ENCODE data around the gene NMNAT2.
A peak's percentile ranks its signal among the peaks of the same experiment; 100 is the strongest.

Gene NMNAT2

DNA sequence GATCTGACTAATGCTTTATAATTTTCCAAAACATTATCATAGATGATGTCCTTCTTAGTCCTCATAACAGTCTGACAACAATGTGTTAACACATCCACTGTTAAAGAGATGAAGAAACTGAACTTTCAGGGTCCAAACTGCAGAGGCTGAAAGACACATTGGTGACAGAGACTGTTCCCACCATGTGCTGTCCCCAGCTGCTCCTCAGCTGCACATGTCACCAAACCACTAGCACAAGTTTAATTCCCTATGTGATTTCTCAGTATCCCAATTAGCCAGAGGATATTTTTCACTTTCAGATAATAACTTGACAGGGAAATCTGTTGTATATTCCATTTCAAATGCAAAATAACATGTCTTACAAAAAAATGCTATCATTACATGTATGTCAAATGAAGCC is 207.5 kb downstream of the NMNAT2 start:
- DNase-seq (ENCODE audit: low read depth), result no peak

DNA sequence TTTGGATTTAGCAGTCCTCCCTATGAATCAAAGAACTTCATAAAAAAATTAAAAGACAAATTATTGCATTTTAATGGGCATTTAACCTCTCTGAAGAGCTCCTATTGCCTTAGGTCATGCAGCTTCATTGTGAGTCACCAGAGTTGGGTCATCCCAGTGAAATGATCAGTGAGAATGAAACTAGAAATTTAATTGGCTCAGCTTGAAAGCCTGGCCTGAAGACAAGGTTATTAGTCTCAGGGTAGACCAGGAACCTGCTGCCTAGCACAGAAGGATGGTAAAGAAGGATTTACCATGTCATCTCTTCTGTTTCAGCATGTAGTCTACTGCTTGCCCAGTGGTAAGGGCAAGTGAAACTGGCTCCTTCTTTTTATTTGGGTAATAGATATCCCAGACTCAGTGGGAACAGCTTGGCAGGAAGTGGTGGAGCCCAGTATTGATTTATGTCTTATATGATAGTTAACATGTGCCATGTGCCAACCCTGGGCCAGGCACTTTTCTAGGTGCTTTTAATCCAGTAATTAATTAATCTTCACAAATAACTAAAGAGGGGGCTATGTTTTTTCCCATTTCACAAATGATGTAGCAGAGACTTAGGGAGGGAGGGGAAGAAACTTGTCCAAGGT is 208.5 kb downstream of the NMNAT2 start:
- peak; percentile 92 for DNase-seq (ENCODE audit: low read depth)

DNA sequence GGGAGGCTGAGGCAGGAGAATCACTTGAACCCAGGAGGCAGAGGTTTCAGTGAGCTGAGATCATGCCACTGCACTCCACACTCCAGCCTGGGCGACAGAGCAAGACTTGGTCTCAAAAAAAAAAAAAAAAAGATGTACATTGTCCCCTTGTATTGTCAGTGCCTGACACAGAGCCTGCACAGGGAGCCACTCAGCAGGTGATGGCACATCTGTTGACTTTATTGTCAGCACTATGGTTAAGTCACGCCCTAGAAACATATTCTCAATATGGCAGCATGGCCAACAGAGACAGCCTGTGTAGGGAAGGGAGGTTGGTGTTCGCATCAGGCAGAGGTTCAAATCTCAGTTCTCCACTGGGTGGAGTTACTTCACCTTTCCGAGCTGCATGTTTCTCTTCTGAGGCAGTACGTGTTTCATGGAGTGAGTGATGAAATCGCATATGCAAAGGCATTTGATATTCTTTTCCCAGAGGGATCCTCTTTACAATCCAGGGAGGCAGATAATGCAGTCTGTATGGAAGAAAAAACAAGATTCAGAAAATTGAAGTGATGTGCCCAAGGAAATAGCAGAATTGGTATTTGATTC is 211.6 kb downstream of the NMNAT2 start:
- DNase-seq (ENCODE audit: low read depth), result peak; percentile 60

DNA sequence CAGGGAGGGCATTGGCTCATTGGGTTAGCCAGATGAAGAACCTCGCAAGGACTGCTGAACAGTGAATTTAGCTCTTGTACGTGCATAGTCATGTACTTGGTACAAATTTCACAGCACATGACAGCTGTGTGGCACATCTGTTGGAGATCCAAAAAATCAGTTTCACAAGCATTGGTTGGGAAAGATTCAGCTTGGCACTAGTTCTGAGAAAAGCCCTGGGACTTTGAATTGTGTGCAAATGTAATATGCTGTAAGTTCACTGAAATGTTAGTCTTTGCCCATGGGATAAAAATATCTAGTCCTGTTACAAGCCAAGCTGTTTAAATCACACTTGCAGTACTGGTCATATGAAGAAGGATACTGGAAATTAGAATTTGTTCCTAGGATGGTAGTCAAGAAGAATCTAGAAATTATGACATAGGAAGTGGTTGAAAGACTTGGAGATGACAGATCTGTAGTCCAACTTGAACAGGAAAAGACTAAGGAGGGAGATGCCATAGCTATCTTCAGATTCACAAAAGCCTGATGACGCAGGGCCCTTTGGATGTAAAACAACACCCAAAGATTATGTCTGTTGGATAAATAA is 212.9 kb downstream of the NMNAT2 start:
- DNase-seq (ENCODE audit: low read depth), result peak; percentile 57

DNA sequence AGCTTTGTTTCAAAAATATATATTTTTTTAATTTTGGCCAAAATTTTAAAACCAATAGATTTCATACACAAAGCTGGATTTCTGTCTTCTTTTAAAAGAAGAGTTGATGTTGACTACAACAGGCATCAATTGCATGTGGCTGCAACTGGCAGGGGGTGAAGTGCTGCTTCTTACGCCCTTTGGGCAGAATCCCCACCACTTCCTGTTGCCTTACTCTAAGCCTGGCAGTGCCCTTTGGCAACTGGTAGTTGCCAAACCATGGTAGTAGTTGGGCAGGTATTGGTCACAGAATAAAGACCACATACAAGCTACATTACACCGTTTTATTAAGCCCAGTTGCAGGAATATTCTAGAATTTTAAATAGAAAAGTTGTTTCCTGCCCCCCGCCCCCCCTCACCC is 215.1 kb downstream of the NMNAT2 start:
- DNase-seq (ENCODE audit: low read depth), result no peak

DNA sequence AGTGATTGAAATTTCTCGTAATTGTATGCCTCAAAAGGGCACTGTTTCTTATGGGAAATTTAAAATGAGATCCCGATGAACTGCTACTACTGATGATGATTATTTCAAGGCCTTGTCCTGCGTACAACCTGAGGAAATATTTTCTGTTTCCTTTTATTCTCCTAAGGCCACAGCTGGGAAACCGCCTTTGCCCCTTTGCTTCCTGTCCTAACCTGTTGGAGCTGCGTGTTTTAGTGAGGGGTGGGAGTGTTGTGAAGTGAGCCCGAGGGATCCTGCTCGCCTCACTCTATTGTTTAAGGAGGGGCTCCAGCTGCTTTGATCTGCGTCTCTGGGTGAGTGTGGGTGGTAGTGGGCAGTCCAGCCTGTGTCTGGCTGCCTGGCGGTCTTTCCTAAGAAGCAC is 217.7 kb downstream of the NMNAT2 start:
- no peak for DNase-seq (ENCODE audit: low read depth)

DNA sequence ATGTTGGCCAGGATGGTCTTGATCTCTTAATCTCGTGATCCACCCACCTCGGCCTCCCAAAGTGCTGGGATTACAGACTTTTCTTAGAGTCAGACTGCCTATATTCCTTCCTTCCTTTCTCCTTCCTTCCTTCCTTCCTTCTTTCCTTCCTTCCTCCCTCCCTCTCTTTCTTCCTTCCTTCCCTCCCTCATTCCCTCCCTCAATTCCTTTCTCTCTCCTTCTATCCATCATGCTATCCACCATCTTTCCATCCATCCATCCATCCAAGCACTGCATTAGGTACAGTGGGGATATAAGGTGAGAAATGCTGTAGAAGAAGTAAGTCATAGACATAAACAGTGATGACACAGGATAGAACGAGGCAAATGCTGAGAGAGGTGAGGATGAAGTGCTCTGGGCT is 218.9 kb downstream of the NMNAT2 start:
- no peak for DNase-seq (ENCODE audit: low read depth)

DNA sequence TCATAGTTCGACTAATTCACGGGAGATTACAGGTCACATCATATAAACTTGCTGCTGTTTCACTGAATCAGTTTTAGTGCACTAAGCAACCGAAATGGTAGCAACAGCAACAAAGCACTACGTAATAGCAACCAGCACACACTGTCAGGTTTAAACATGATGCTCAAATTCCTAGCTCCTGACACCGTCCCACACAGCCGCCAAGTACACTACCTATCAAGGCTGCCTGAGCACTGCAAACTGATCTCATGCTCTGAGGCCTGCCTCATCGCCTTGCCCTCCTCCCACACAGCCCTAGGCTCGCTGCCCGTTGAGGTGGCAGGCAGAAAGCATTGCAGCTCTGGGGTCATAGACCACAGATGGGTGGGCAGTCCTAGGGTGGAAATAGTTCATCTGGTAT is 219.7 kb downstream of the NMNAT2 start:
- DNase-seq (ENCODE audit: low read depth), result peak; percentile 98
